GM23338 (cell line): ENCODE results near the gene ZBTB18. TPM values are rescaled to one million over a fixed set of nuclear protein-coding genes. Genes with fewer than 3 reads are reported as not detected.

ENCODE experiments used
- ATAC-seq: fragments of 200-7000 bp; cut with Tn5 transposase; 3 replicates; pipeline ENCODE4 v1.9.1; 2020
- DNase-seq: peaks from one replicate; pipeline ENCODE4 v3.0.0-alpha.2; 2015; ENCODE audit warnings: low spot score
- H2AFZ ChIP-seq: fragments of 200-600 bp; sonication (generic); 2 replicates; pipeline ENCODE4 v1.8.0; 2016; ENCODE audit warnings: antibody characterized with exemption, mild to moderate bottlenecking, moderate library complexity
- H3F3A ChIP-seq: fragments of 200-600 bp; sonication (generic); replicated peaks from 2 replicates; pipeline ENCODE4 v1.8.0; 2017; ENCODE audit warnings: antibody characterized with exemption, mixed run types, low read depth
- H3K27ac ChIP-seq: fragments of 200-600 bp; sonication (generic); 2 replicates; pipeline ENCODE4 v1.6.1; 2016; ENCODE audit warnings: low read depth
- H3K27me3 ChIP-seq: fragments of 200-600 bp; sonication (generic); 2 replicates; pipeline ENCODE4 v1.8.0; 2016; ENCODE audit warnings: mild to moderate bottlenecking, mixed run types, moderate library complexity; ENCODE audit not compliant: insufficient read depth
- H3K36me3 ChIP-seq: fragments of 200-600 bp; sonication (generic); 2 replicates; pipeline ENCODE4 v1.8.0; 2016; ENCODE audit warnings: mild to moderate bottlenecking; ENCODE audit not compliant: insufficient read depth
- H3K4me1 ChIP-seq: fragments of 200-600 bp; sonication (generic); 2 replicates; pipeline ENCODE4 v1.8.0; 2016; ENCODE audit warnings: mild to moderate bottlenecking, moderate library complexity; ENCODE audit not compliant: insufficient read depth
- H3K4me2 ChIP-seq: fragments of 200-600 bp; sonication (generic); 2 replicates; pipeline ENCODE4 v1.7.1; 2017; ENCODE audit warnings: mixed run types
- H3K4me3 ChIP-seq: fragments of 200-600 bp; sonication (generic); 2 replicates; pipeline ENCODE4 v1.6.1; 2016; ENCODE audit warnings: mixed run types
- H3K79me2 ChIP-seq: fragments of 200-600 bp; sonication (generic); replicated peaks from 2 replicates; pipeline ENCODE4 v1.8.0; 2017; ENCODE audit warnings: mild to moderate bottlenecking; ENCODE audit not compliant: insufficient read depth
- H3K9me2 ChIP-seq: fragments of 200-600 bp; sonication (generic); 2 replicates; pipeline ENCODE4 v1.8.0; 2017; ENCODE audit not compliant: insufficient read depth
- H4K20me1 ChIP-seq: fragments of 200-600 bp; sonication (generic); replicated peaks from 2 replicates; pipeline ENCODE4 v1.8.0; 2017; ENCODE audit warnings: mild to moderate bottlenecking; ENCODE audit not compliant: insufficient read depth
- H3K27ac Mint-ChIP-seq: 2 replicates; pipeline ENCODE4 v1.8.0; 2020; ENCODE audit warnings: inconsistent platforms, mild to moderate bottlenecking, moderate library complexity, mixed read lengths
- H3K27me3 Mint-ChIP-seq: 3 replicates; pipeline ENCODE4 v1.8.0; 2022; ENCODE audit warnings: low read depth, mild to moderate bottlenecking, moderate library complexity, mixed read lengths, inconsistent platforms; ENCODE audit not compliant: insufficient read depth, poor library complexity
- H3K36me3 Mint-ChIP-seq: 3 replicates; pipeline ENCODE4 v1.8.0; 2021; ENCODE audit warnings: low read depth, mild to moderate bottlenecking, inconsistent platforms, moderate library complexity, mixed read lengths
- H3K4me1 Mint-ChIP-seq: 3 replicates; pipeline ENCODE4 v1.8.0; 2020; ENCODE audit warnings: mild to moderate bottlenecking, inconsistent platforms, mixed read lengths
- H3K4me3 Mint-ChIP-seq: 3 replicates; pipeline ENCODE4 v1.8.0; 2021; ENCODE audit warnings: moderate library complexity, mild to moderate bottlenecking, inconsistent platforms, mixed read lengths
- H3K9me3 Mint-ChIP-seq: 3 replicates; pipeline ENCODE4 v1.8.0; 2020; ENCODE audit warnings: moderate library complexity, mild to moderate bottlenecking, inconsistent platforms, mixed read lengths
- CREB1 ChIP-seq: fragments of 250-450 bp; sonication (Bioruptor Pico); IDR thresholded peaks from 2 replicates; pipeline ENCODE4 v1.5.0; 2020; ENCODE audit warnings: low read depth, mild to moderate bottlenecking, moderate library complexity
- CTCF ChIP-seq, 2 experiments: fragments of 200-600 bp in 1 of 2; sonication (generic) in 1 of 2; conservative IDR thresholded peaks; 2 replicates each; pipeline versions ENCODE4 v1.5.1 to v1.6.1; 2016 to 2017; ENCODE audit warnings: antibody characterized with exemption in 2 of 2, low read depth in 2 of 2, mild to moderate bottlenecking in 2 of 2, moderate library complexity in 1 of 2
- ETS1 ChIP-seq: IDR thresholded peaks from 2 replicates; pipeline ENCODE4 v1.6.1; 2016; ENCODE audit warnings: antibody characterized with exemption
- EZH2 ChIP-seq: fragments of 200-600 bp; sonication (generic); IDR thresholded peaks from one replicate; pipeline ENCODE4 v1.8.0; 2017; ENCODE audit warnings: antibody characterized with exemption, mild to moderate bottlenecking, low read depth; ENCODE audit not compliant: unreplicated experiment
- EZH2phosphoT487 ChIP-seq: fragments of 200-600 bp; sonication (generic); IDR thresholded peaks from one replicate; pipeline ENCODE4 v1.8.1; 2018; ENCODE audit warnings: antibody characterized with exemption; ENCODE audit not compliant: unreplicated experiment
- JUNB ChIP-seq: IDR thresholded peaks from one replicate; pipeline ENCODE4 v1.6.1; 2016; ENCODE audit warnings: antibody characterized with exemption; ENCODE audit not compliant: unreplicated experiment
- NANOG ChIP-seq: IDR thresholded peaks from 2 replicates; pipeline ENCODE4 v1.6.1; 2016; ENCODE audit warnings: antibody characterized with exemption, borderline replicate concordance
- POLR2AphosphoS5 ChIP-seq: IDR thresholded peaks from 2 replicates; pipeline ENCODE4 v1.6.1; 2016; ENCODE audit warnings: antibody characterized with exemption, low read depth
- REST ChIP-seq: IDR thresholded peaks from one replicate; pipeline ENCODE4 v1.6.1; 2018; ENCODE audit warnings: antibody characterized with exemption; ENCODE audit not compliant: unreplicated experiment
- STAT1 ChIP-seq: IDR thresholded peaks from one replicate; pipeline ENCODE4 v1.6.1; 2016; ENCODE audit warnings: antibody characterized with exemption; ENCODE audit not compliant: unreplicated experiment
- ZNF114 ChIP-seq: fragments of 250-450 bp; sonication (Bioruptor Pico); IDR thresholded peaks from 2 replicates; pipeline ENCODE4 v1.5.0; 2020; ENCODE audit warnings: mild to moderate bottlenecking, moderate library complexity
- ZNF462 ChIP-seq: fragments of 250-450 bp; sonication (Bioruptor Pico); IDR thresholded peaks from 2 replicates; pipeline ENCODE4 v1.5.0; 2020; ENCODE audit warnings: mild to moderate bottlenecking, moderate library complexity
- polyA plus RNA-seq: library from polyadenylated mRNA; unstranded; fragments of >200 nt; fragmentation: Nextera tagmentation; extraction: Ambion mirVana; gene quantifications from 2 replicates; pipeline ENCODE4 v1.2.1, GENCODE V29; 2016
- total RNA-seq: library from RNA; depleted of rRNA; stranded (reverse); fragments of >200 nt; shearing (Covaris generic); gene quantifications from 2 replicates; pipeline ENCODE4 v1.2.3, GENCODE V29; 2014

ZBTB18 gene
- total and polyA plus RNA-seq, 2 experiments from 2014 or later: 5.5 to 12.2 TPM

- no peaks in the 10 kb centered on the region; the same call in 1 of the 3 replicates for H3K9me3 Mint-ChIP-seq
- peaks cover 4% of the 10 kb centered on the region; the same call in 1 of the 2 replicates for H3K9me2 ChIP-seq
- H3K36me3 Mint-ChIP-seq: peaks cover 3% of the 10 kb centered on the region; the same call in 2 of the 3 replicates
- no peaks in the 10 kb centered on the region for H3K79me2 ChIP-seq
- H3K27me3 Mint-ChIP-seq: peaks cover 5% of the 10 kb centered on the region
- TF ChIP-seq CREB1 (CRISPR knock-in tag) (no peak), ZNF114 (CRISPR knock-in tag) (no peak), REST (no peak), STAT1 (no peak), ZNF462 (CRISPR knock-in tag) (no peak), NANOG (no peak), EZH2phosphoT487 (no peak), POLR2AphosphoS5 (no peak), ETS1 (no peak), JUNB (no peak), EZH2 (no peak), CTCF (conservative IDR thresholded peaks at IDR 0.05; ENCODE audit: low read depth in 2 of 2) (no peak)
- peaks cover 7% of the 10 kb centered on the region; the same call in 2 of the 3 replicates for H3K4me1 Mint-ChIP-seq
- no peak overlapping the region for H2AFZ ChIP-seq
- no peaks in the 10 kb centered on the region for H3K4me1 ChIP-seq
- no peaks in the 10 kb centered on the region for H3K27me3 ChIP-seq
- H3K4me2 ChIP-seq: no peak overlapping the region
- H3K36me3 ChIP-seq: no peaks in the 10 kb centered on the region
- no peaks in the 10 kb centered on the region for H3F3A ChIP-seq
- H3K27ac ChIP-seq: no peak overlapping the region
- no peak for DNase-seq
- no peak for ATAC-seq
- no peak overlapping the region for H3K27ac Mint-ChIP-seq
- no peak overlapping the region for H3K4me3 ChIP-seq
- no peaks in the 10 kb centered on the region for H4K20me1 ChIP-seq
- no peak overlapping the region for H3K4me3 Mint-ChIP-seq
These were observed 36.0 kb downstream of the ZBTB18 start for GRCh38 chr1:244087021-244087560.
